SK-N-SH treated with all-trans-retinoic acid at 6 μM for 48 hours (cell line): ENCODE results near the gene PPP1R16B.

Experiments used
- ATAC-seq: fragments of 200-7000 bp; cut with Tn5 transposase; 3 replicates; pipeline ENCODE4 v1.9.1; 2020; ENCODE audit warnings: mild to moderate bottlenecking, moderate library complexity
- ARNTL ChIP-seq: fragments of 450-650 bp; formaldehyde crosslinking; IDR thresholded peaks from 2 replicates; pipeline ENCODE4 v1.5.0; 2020; ENCODE audit warnings: low read depth, mild to moderate bottlenecking, moderate library complexity, borderline replicate concordance
- BACH2 ChIP-seq: fragments of 250-450 bp; sonication (Bioruptor Pico); IDR thresholded peaks from 2 replicates; pipeline ENCODE4 v1.9.0; 2021; ENCODE audit warnings: mild to moderate bottlenecking, borderline replicate concordance
- CREB5 ChIP-seq: fragments of 250-450 bp; sonication (Bioruptor Pico); IDR thresholded peaks from 2 replicates; pipeline ENCODE4 v1.5.1; 2020; ENCODE audit warnings: low read depth, mild to moderate bottlenecking, moderate library complexity
- CSDC2 ChIP-seq: fragments of 250-450 bp; sonication (Bioruptor Pico); IDR thresholded peaks from 2 replicates; pipeline ENCODE4 v1.5.0; 2020; ENCODE audit warnings: mild to moderate bottlenecking, moderate library complexity
- CSRNP3 ChIP-seq: fragments of 250-450 bp; sonication (Bioruptor Pico); IDR thresholded peaks from 2 replicates; pipeline ENCODE4 v1.5.1; 2021; ENCODE audit warnings: mild to moderate bottlenecking, moderate library complexity
- GLIS3 ChIP-seq: fragments of 250-450 bp; sonication (Bioruptor Pico); IDR thresholded peaks from 2 replicates; pipeline ENCODE4 v1.5.0; 2020; ENCODE audit warnings: mild to moderate bottlenecking, moderate library complexity
- ISL1 ChIP-seq: fragments of 250-450 bp; sonication (Bioruptor Pico); IDR thresholded peaks from 2 replicates; pipeline ENCODE4 v2.1.2; 2022; ENCODE audit warnings: mild to moderate bottlenecking, moderate library complexity
- OSR1 ChIP-seq: fragments of 250-450 bp; sonication (Bioruptor Pico); IDR thresholded peaks from 2 replicates; pipeline ENCODE4 v1.8.0; 2022; ENCODE audit warnings: moderate library complexity, mild to moderate bottlenecking, inconsistent platforms
- PATZ1 ChIP-seq: fragments of 250-450 bp; sonication (Bioruptor Pico); IDR thresholded peaks from 2 replicates; pipeline ENCODE4 v1.8.0; 2020; ENCODE audit warnings: mild to moderate bottlenecking, moderate library complexity, borderline replicate concordance
- POU6F1 ChIP-seq: fragments of 250-450 bp; sonication (Bioruptor Pico); IDR thresholded peaks from 2 replicates; pipeline ENCODE4 v1.8.0; 2021; ENCODE audit warnings: low read depth, mild to moderate bottlenecking, moderate library complexity, borderline replicate concordance
- PPARA ChIP-seq: fragments of 250-450 bp; sonication (Bioruptor Pico); IDR thresholded peaks from 2 replicates; pipeline ENCODE4 v1.5.0; 2020; ENCODE audit warnings: mild to moderate bottlenecking, borderline replicate concordance
- RARB ChIP-seq: fragments of 250-450 bp; sonication (Bioruptor Pico); IDR thresholded peaks from 2 replicates; pipeline ENCODE4 v1.8.0; 2021; ENCODE audit warnings: mild to moderate bottlenecking, moderate library complexity
- TCF4 ChIP-seq: fragments of 250-450 bp; sonication (Bioruptor Pico); IDR thresholded peaks from 2 replicates; pipeline ENCODE4 v1.8.0; 2021; ENCODE audit warnings: mild to moderate bottlenecking, moderate library complexity, borderline replicate concordance
- TOX ChIP-seq: fragments of 250-450 bp; sonication (Bioruptor Pico); IDR thresholded peaks from 2 replicates; pipeline ENCODE4 v1.8.0; 2021; ENCODE audit warnings: mild to moderate bottlenecking, moderate library complexity, borderline replicate concordance
- ZC3H10 ChIP-seq: fragments of 250-450 bp; sonication (Bioruptor Pico); IDR thresholded peaks from 2 replicates; pipeline ENCODE4 v1.5.1; 2021; ENCODE audit warnings: mild to moderate bottlenecking, moderate library complexity
- ZFP3 ChIP-seq: fragments of 250-450 bp; sonication (Bioruptor Pico); IDR thresholded peaks from 2 replicates; pipeline ENCODE4 v1.5.0; 2020; ENCODE audit warnings: mild to moderate bottlenecking, moderate library complexity
- ZFP30 ChIP-seq: fragments of 450-650 bp; formaldehyde crosslinking; IDR thresholded peaks from 2 replicates; pipeline ENCODE4 v1.5.0; 2022; ENCODE audit warnings: mild to moderate bottlenecking, moderate library complexity
- ZNF565 ChIP-seq: fragments of 450-650 bp; formaldehyde crosslinking; conservative IDR thresholded peaks from 2 replicates; pipeline ENCODE4 v1.5.0; 2020; ENCODE audit warnings: low read depth, mild to moderate bottlenecking, moderate library complexity
- ZNF70 ChIP-seq: fragments of 450-650 bp; formaldehyde crosslinking; IDR thresholded peaks from 2 replicates; pipeline ENCODE4 v1.5.0; 2020; ENCODE audit warnings: mild to moderate bottlenecking, moderate library complexity

Gene PPP1R16B

GRCh38 chr20:38805502-38805957 lies at the start of gene PPP1R16B:
Gene PPP1R16B, plus strand, starts transcription at chr20:38805697. Its CDS starts 30,229 bp downstream, at chr20:38835926.
- no peak for TF ChIP-seq ARNTL
- TF ChIP-seq ZFP3 (CRISPR knock-in tag): no peak
- TF ChIP-seq ZNF565 (CRISPR knock-in tag): no peak
- no peak for TF ChIP-seq CSDC2 (CRISPR knock-in tag)
- no peak for TF ChIP-seq RARB (CRISPR knock-in tag)
- no peak for TF ChIP-seq ISL1 (CRISPR knock-in tag)
- TF ChIP-seq ZC3H10 (CRISPR knock-in tag): no peak
- TF ChIP-seq POU6F1 (CRISPR knock-in tag): no peak
- no peak for TF ChIP-seq TCF4 (CRISPR knock-in tag)
- no peak for TF ChIP-seq ZNF70
- TF ChIP-seq TOX (CRISPR knock-in tag): no peak
- no peak for TF ChIP-seq PATZ1 (CRISPR knock-in tag)
- no peak for TF ChIP-seq CREB5 (CRISPR knock-in tag)
- no peak for TF ChIP-seq BACH2
- TF ChIP-seq ZFP30 (CRISPR knock-in tag): no peak
- TF ChIP-seq CSRNP3 (CRISPR knock-in tag): no peak
- no peak for TF ChIP-seq GLIS3 (CRISPR knock-in tag)
- TF ChIP-seq OSR1 (CRISPR knock-in tag): no peak
- peak; percentile 84 for ATAC-seq

GRCh38 chr20:38757145-38757775 lies 48.2 kb upstream of the PPP1R16B start:
- no peak for TF ChIP-seq TCF4 (CRISPR knock-in tag)
- TF ChIP-seq PATZ1 (CRISPR knock-in tag): no peak
- TF ChIP-seq ZNF70: no peak
- no peak for TF ChIP-seq ARNTL
- no peak for TF ChIP-seq OSR1 (CRISPR knock-in tag)
- no peak for TF ChIP-seq PPARA
- no peak for TF ChIP-seq CSRNP3 (CRISPR knock-in tag)
- no peak for TF ChIP-seq ZFP30 (CRISPR knock-in tag)
- no peak for TF ChIP-seq RARB (CRISPR knock-in tag)
- no peak for TF ChIP-seq ISL1 (CRISPR knock-in tag)
- no peak for TF ChIP-seq TOX (CRISPR knock-in tag)
- TF ChIP-seq ZNF565 (CRISPR knock-in tag): no peak
- TF ChIP-seq GLIS3 (CRISPR knock-in tag): no peak
- no peak for TF ChIP-seq POU6F1 (CRISPR knock-in tag)
- ATAC-seq: no peak
